Panc1 (cell line): ENCODE measurements around the gene OGFOD3.

Experiments
- CTCF ChIP-seq: fragments of 450-650 bp; IDR thresholded peaks from 2 replicates; pipeline ENCODE4 v1.5.1; 2017; ENCODE audit warnings: mild to moderate bottlenecking
- POLR2AphosphoS5 ChIP-seq: IDR thresholded peaks from 2 replicates; pipeline ENCODE4 v1.6.1; 2012; ENCODE audit warnings: mild to moderate bottlenecking, low read depth, low read length, moderate library complexity
- REST ChIP-seq, 2 experiments: IDR thresholded peaks; 2 replicates each; pipeline ENCODE4 v1.6.1; 2011 to 2012; ENCODE audit warnings: low read depth in 2 of 2, control low read depth in 1 of 2, low read length in 1 of 2, mild to moderate bottlenecking in 1 of 2, moderate library complexity in 1 of 2; ENCODE audit not compliant: insufficient read depth in 1 of 2

GRCh38 chr17:82432017-82432416, 13.6 kb upstream of the OGFOD3 start:
- TF ChIP-seq CTCF = no peak
- TF ChIP-seq REST (IDR thresholded peaks at IDR 0.05; ENCODE audit: insufficient read depth in 1 of 2, low read depth in 2 of 2, low read length in 1 of 2) = no peak
- no peak for TF ChIP-seq POLR2AphosphoS5
